Measurements from ENCODE around the gene ICAM1. TPM values are rescaled to one million over a fixed set of nuclear protein-coding genes. Genes with fewer than 3 reads are reported as not detected.

Gene ICAM1
- total and polyA plus RNA-seq, 4 donors: 4.0 to 43.6 (median 23.6) TPM

GRCh38 chr19:10289167-10289835 is 18.4 kb downstream of the ICAM1 start:
- H3K27me3 ChIP-seq (ENCODE audit: control insufficient read depth in 1 of 2, insufficient read depth in 2 of 2, low read length in 1 of 2): no peaks in the 10 kb centered on the region
- H3K4me1 ChIP-seq (ENCODE audit: control insufficient read depth in 1 of 2, insufficient read depth in 2 of 2, low read length in 2 of 2): no peaks in the 10 kb centered on the region
- no peaks in the 10 kb centered on the region for H3K36me3 ChIP-seq (ENCODE audit: control insufficient read depth in 1 of 2, insufficient read depth in 2 of 2, low read length in 1 of 2)
- ATAC-seq (ENCODE audit: low FRiP score) (no peak), DNase-seq (no peak)
- H3K4me3 ChIP-seq (ENCODE audit: low read length in 2 of 2): no peak overlapping the region
- intact Hi-C loops (cut with DNase I): no loop called here
- 1% methylated on average over 48 to 50 of the region's 50 CpGs for WGBS, 2 donors
- H3K9me3 ChIP-seq (ENCODE audit: control insufficient read depth, low read length): no peaks in the 10 kb centered on the region
- H3K27ac ChIP-seq (ENCODE audit: low read depth in 1 of 2, low read length in 2 of 2): no peak overlapping the region

GRCh38 chr19:10289836-10290356 is 19.0 kb downstream of the ICAM1 start, which contains the start of gene ICAM5:
TSS of gene ICAM5 (plus strand) at chr19:10289952. CDS start at chr19:10290044, 92 bp downstream.
- no peaks in the 10 kb centered on the region for H3K9me3 ChIP-seq (ENCODE audit: control insufficient read depth, low read length)
- WGBS, 2 donors: 0 to 1% methylated on average over 36 to 45 of the region's 45 CpGs
- H3K4me3 ChIP-seq (ENCODE audit: low read length in 2 of 2): no peak within 1 kb of the TSS
- H3K27me3 ChIP-seq (ENCODE audit: control insufficient read depth in 1 of 2, insufficient read depth in 2 of 2, low read length in 1 of 2): no peaks in the 10 kb centered on the region
- intact Hi-C loops (cut with DNase I): no loop called here
- H3K27ac ChIP-seq (ENCODE audit: low read depth in 1 of 2, low read length in 2 of 2): no peak within 1 kb of the TSS
- H3K36me3 ChIP-seq (ENCODE audit: control insufficient read depth in 1 of 2, insufficient read depth in 2 of 2, low read length in 1 of 2): no peaks in the 10 kb centered on the region
- no peaks in the 10 kb centered on the region for H3K4me1 ChIP-seq (ENCODE audit: control insufficient read depth in 1 of 2, insufficient read depth in 2 of 2, low read length in 2 of 2)
- no peak for ATAC-seq (ENCODE audit: low FRiP score)
- DNase-seq: no peak

GRCh38 chr19:10290357-10290875 is 19.5 kb downstream of the ICAM1 start:
- H3K27me3 ChIP-seq (ENCODE audit: control insufficient read depth in 1 of 2, insufficient read depth in 2 of 2, low read length in 1 of 2): no peaks in the 10 kb centered on the region
- no peak for ATAC-seq (ENCODE audit: low FRiP score)

GRCh38 chr19:10290876-10291553 is 20.1 kb downstream of the ICAM1 start:
- DNase-seq (peak in 1 of 2 donors; percentile 82), ATAC-seq (ENCODE audit: low FRiP score) (peak; percentile 32)
- no peaks in the 10 kb centered on the region for H3K27me3 ChIP-seq (ENCODE audit: control insufficient read depth in 1 of 2, insufficient read depth in 2 of 2, low read length in 1 of 2)
- H3K4me3 ChIP-seq (ENCODE audit: low read length in 2 of 2): no peak overlapping the region
- 1% methylated on average over 57 of the region's 57 CpGs for WGBS, 2 donors
- H3K9me3 ChIP-seq (ENCODE audit: control insufficient read depth, low read length): no peaks in the 10 kb centered on the region
- intact Hi-C loops (cut with DNase I): no loop called here
- H3K36me3 ChIP-seq (ENCODE audit: control insufficient read depth in 1 of 2, insufficient read depth in 2 of 2, low read length in 1 of 2): no peaks in the 10 kb centered on the region
- H3K27ac ChIP-seq (ENCODE audit: low read depth in 1 of 2, low read length in 2 of 2): no peak overlapping the region
- H3K4me1 ChIP-seq (ENCODE audit: control insufficient read depth in 1 of 2, insufficient read depth in 2 of 2, low read length in 2 of 2): no peaks in the 10 kb centered on the region

More at GRCh38 chr19:10290357-10290875, 19.5 kb downstream of the ICAM1 start:
- Histone ChIP-seq H3K4me3 (ENCODE audit: low read length in 2 of 2) (no peak overlapping the region), H3K27ac (ENCODE audit: low read depth in 1 of 2, low read length in 2 of 2) (no peak overlapping the region), H3K9me3 (ENCODE audit: control insufficient read depth, low read length) (no peaks in the 10 kb centered on the region), H3K36me3 (ENCODE audit: control insufficient read depth in 1 of 2, insufficient read depth in 2 of 2, low read length in 1 of 2) (no peaks in the 10 kb centered on the region), H3K4me1 (ENCODE audit: control insufficient read depth in 1 of 2, insufficient read depth in 2 of 2, low read length in 2 of 2) (no peaks in the 10 kb centered on the region)
- intact Hi-C loops (cut with DNase I): no loop called here
- no peak for DNase-seq
- WGBS, 2 donors: 1 to 2% methylated on average over 30 of the region's 30 CpGs

GRCh38 chr19:10291554-10292205 is 20.8 kb downstream of the ICAM1 start:
- Histone ChIP-seq H3K4me1 (ENCODE audit: control insufficient read depth in 1 of 2, insufficient read depth in 2 of 2, low read length in 2 of 2) (no peaks in the 10 kb centered on the region), H3K27ac (ENCODE audit: low read depth in 1 of 2, low read length in 2 of 2) (no peak overlapping the region), H3K4me3 (ENCODE audit: low read length in 2 of 2) (no peak overlapping the region), H3K9me3 (ENCODE audit: control insufficient read depth, low read length) (no peaks in the 10 kb centered on the region), H3K36me3 (ENCODE audit: control insufficient read depth in 1 of 2, insufficient read depth in 2 of 2, low read length in 1 of 2) (no peaks in the 10 kb centered on the region), H3K27me3 (ENCODE audit: control insufficient read depth in 1 of 2, insufficient read depth in 2 of 2, low read length in 1 of 2) (no peaks in the 10 kb centered on the region)
- ATAC-seq (ENCODE audit: low FRiP score) (no peak), DNase-seq (no peak)
- 1 to 2% methylated on average over 44 to 49 of the region's 49 CpGs for WGBS, 2 donors
- intact Hi-C loops (cut with DNase I): no loop called here

- 2 to 5% methylated on average over 43 to 45 of the region's 45 CpGs for WGBS, 2 donors
- H3K4me1 ChIP-seq (ENCODE audit: control insufficient read depth in 1 of 2, insufficient read depth in 2 of 2, low read length in 2 of 2): no peaks in the 10 kb centered on the region
- DNase-seq (peak; percentile 90 to 94), ATAC-seq (ENCODE audit: low FRiP score) (peak; percentile 51)
- intact Hi-C loops (cut with DNase I): no loop called here
- no peaks in the 10 kb centered on the region for H3K9me3 ChIP-seq (ENCODE audit: control insufficient read depth, low read length)
- H3K36me3 ChIP-seq (ENCODE audit: control insufficient read depth in 1 of 2, insufficient read depth in 2 of 2, low read length in 1 of 2): no peaks in the 10 kb centered on the region
- H3K27ac ChIP-seq (ENCODE audit: low read depth in 1 of 2, low read length in 2 of 2): no peak overlapping the region
- no peak overlapping the region for H3K4me3 ChIP-seq (ENCODE audit: low read length in 2 of 2)
- no peaks in the 10 kb centered on the region for H3K27me3 ChIP-seq (ENCODE audit: control insufficient read depth in 1 of 2, insufficient read depth in 2 of 2, low read length in 1 of 2)
These were observed 21.4 kb downstream of the ICAM1 start for GRCh38 chr19:10292206-10292788.

- DNase-seq: no peak
- no peak for ATAC-seq (ENCODE audit: low FRiP score)
- Histone ChIP-seq H3K27me3 (ENCODE audit: control insufficient read depth in 1 of 2, insufficient read depth in 2 of 2, low read length in 1 of 2) (no peaks in the 10 kb centered on the region), H3K27ac (ENCODE audit: low read depth in 1 of 2, low read length in 2 of 2) (no peak overlapping the region), H3K36me3 (ENCODE audit: control insufficient read depth in 1 of 2, insufficient read depth in 2 of 2, low read length in 1 of 2) (no peaks in the 10 kb centered on the region), H3K4me1 (ENCODE audit: control insufficient read depth in 1 of 2, insufficient read depth in 2 of 2, low read length in 2 of 2) (no peaks in the 10 kb centered on the region), H3K4me3 (ENCODE audit: low read length in 2 of 2) (no peak overlapping the region), H3K9me3 (ENCODE audit: control insufficient read depth, low read length) (no peaks in the 10 kb centered on the region)
- intact Hi-C loops (cut with DNase I): no loop called here
- 19 to 28% methylated on average over 56 of the region's 56 CpGs for WGBS, 2 donors
These were observed 22.1 kb downstream of the ICAM1 start for GRCh38 chr19:10292789-10293636.
